WTC11 (cell line): Measurements from ENCODE around the gene DPP10.

ENCODE experiments used
- CREB1 ChIP-seq: sonication (generic); formaldehyde crosslinking; IDR thresholded peaks from 2 replicates; pipeline ENCODE4 v1.8.0; 2023; ENCODE audit warnings: mild to moderate bottlenecking, missing genetic modification reagents
- NFE2L1 ChIP-seq: sonication (generic); formaldehyde crosslinking; IDR thresholded peaks from 2 replicates; pipeline ENCODE4 v1.8.1; 2023; ENCODE audit warnings: missing genetic modification reagents
- NR1H2 ChIP-seq: sonication (generic); formaldehyde crosslinking; IDR thresholded peaks from 2 replicates; pipeline ENCODE4 v1.9.0; 2021; ENCODE audit warnings: mild to moderate bottlenecking, moderate library complexity, missing genetic modification reagents
- ZNF219 ChIP-seq: sonication (generic); formaldehyde crosslinking; IDR thresholded peaks from 2 replicates; pipeline ENCODE4 v1.8.0; 2023; ENCODE audit warnings: missing genetic modification reagents, mild to moderate bottlenecking, borderline replicate concordance
- ZNF423 ChIP-seq: fragments of 250-450 bp; sonication (Bioruptor Pico); IDR thresholded peaks from 2 replicates; pipeline ENCODE4 v2.1.2; 2022; ENCODE audit warnings: mild to moderate bottlenecking, moderate library complexity
- TF ChIP-seq, protein P1 (sequence below): sonication (generic); formaldehyde crosslinking; IDR thresholded peaks from 2 replicates; pipeline ENCODE4 v1.8.0; 2022; ENCODE audit warnings: mild to moderate bottlenecking, missing genetic modification reagents
- TF ChIP-seq, protein P2 (sequence below): fragments of 200-600 bp; IDR thresholded peaks from 2 replicates; pipeline ENCODE4 v1.8.0; 2022; ENCODE audit warnings: antibody characterized with exemption

DNA sequence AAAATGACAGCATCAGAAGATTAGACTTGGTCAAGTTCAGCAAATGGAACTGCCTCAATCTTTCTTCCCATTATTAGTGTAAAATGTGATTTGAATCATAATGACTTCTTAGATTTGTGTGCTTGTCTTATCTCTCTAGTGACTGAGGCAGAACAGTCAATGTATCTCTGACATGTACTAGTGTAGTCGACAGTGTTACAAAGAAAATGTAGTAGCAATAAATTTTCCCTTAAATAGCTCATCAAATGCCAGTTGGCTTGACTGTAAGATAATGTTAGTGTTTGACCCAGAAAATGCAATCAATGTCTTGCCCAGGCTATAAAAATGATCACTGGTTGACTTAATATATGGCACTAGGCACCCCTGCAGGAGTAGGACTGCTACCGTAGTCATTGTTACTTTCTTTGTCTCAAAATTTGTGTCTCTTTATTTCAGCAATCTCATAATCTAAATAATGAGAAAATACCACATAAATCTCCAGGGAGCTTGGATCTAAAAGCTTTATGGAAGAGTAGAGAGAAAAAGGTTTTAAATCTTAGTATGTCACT is 1336.7 kb downstream of the DPP10 start:
- TF ChIP-seq, protein P1, sequence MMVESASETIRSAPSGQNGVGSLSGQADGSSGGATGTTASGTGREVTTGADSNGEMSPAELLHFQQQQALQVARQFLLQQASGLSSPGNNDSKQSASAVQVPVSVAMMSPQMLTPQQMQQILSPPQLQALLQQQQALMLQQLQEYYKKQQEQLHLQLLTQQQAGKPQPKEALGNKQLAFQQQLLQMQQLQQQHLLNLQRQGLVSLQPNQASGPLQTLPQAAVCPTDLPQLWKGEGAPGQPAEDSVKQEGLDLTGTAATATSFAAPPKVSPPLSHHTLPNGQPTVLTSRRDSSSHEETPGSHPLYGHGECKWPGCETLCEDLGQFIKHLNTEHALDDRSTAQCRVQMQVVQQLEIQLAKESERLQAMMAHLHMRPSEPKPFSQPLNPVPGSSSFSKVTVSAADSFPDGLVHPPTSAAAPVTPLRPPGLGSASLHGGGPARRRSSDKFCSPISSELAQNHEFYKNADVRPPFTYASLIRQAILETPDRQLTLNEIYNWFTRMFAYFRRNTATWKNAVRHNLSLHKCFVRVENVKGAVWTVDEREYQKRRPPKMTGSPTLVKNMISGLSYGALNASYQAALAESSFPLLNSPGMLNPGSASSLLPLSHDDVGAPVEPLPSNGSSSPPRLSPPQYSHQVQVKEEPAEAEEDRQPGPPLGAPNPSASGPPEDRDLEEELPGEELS (CRISPR knock-in tag), result no peak
- TF ChIP-seq, protein P2, sequence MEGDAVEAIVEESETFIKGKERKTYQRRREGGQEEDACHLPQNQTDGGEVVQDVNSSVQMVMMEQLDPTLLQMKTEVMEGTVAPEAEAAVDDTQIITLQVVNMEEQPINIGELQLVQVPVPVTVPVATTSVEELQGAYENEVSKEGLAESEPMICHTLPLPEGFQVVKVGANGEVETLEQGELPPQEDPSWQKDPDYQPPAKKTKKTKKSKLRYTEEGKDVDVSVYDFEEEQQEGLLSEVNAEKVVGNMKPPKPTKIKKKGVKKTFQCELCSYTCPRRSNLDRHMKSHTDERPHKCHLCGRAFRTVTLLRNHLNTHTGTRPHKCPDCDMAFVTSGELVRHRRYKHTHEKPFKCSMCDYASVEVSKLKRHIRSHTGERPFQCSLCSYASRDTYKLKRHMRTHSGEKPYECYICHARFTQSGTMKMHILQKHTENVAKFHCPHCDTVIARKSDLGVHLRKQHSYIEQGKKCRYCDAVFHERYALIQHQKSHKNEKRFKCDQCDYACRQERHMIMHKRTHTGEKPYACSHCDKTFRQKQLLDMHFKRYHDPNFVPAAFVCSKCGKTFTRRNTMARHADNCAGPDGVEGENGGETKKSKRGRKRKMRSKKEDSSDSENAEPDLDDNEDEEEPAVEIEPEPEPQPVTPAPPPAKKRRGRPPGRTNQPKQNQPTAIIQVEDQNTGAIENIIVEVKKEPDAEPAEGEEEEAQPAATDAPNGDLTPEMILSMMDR, result no peak
- TF ChIP-seq ZNF423 (CRISPR knock-in tag), result no peak
- no peak for TF ChIP-seq NFE2L1 (CRISPR knock-in tag)
- no peak for TF ChIP-seq CREB1
- TF ChIP-seq NR1H2 (CRISPR knock-in tag), result no peak
- no peak for TF ChIP-seq ZNF219 (CRISPR knock-in tag)
